MG63 (cell line): ENCODE results near the gene KBTBD3. TPM values are rescaled to one million over a fixed set of nuclear protein-coding genes. Genes with fewer than 3 reads are reported as not detected.
A peak's percentile ranks its signal among the peaks of the same experiment; 100 is the strongest.

ENCODE experiments used
- DNase-seq: peaks from one replicate; pipeline ENCODE4 v3.0.0-alpha.2; 2020
- H3K27me3 ChIP-seq: fragments of 250-450 bp; sonication (Bioruptor Pico); 2 replicates; pipeline ENCODE4 v1.5.1; 2020; ENCODE audit warnings: mild to moderate bottlenecking, moderate library complexity
- H3K36me3 ChIP-seq: fragments of 250-450 bp; sonication (Bioruptor Pico); 2 replicates; pipeline ENCODE4 v1.5.1; 2020; ENCODE audit warnings: mild to moderate bottlenecking, moderate library complexity
- H3K4me3 ChIP-seq: fragments of 250-450 bp; sonication (Bioruptor Pico); 2 replicates; pipeline ENCODE4 v1.5.1; 2020; ENCODE audit warnings: mild to moderate bottlenecking, moderate library complexity
- H3K9me3 ChIP-seq: fragments of 250-450 bp; sonication (Bioruptor Pico); 2 replicates; pipeline ENCODE4 v1.5.1; 2020; ENCODE audit warnings: mild to moderate bottlenecking, moderate library complexity
- total RNA-seq: library from RNA; depleted of rRNA; stranded (reverse); fragments of >200 nt; shearing (Covaris generic); gene quantifications from 2 replicates; pipeline ENCODE4 v1.2.3, GENCODE V29; 2014; ENCODE audit warnings: low replicate concordance; rRNA removed

The KBTBD3 gene
- total RNA-seq, result 0.63 and 1.4 TPM in 2 replicates

GRCh38 chr11:106076919-106077608 lies at the start of gene KBTBD3:
KBTBD3 (minus strand) TSS chr11:106077347; CDS start chr11:106059097, 18,250 bp downstream.
- H3K4me3 ChIP-seq, result peak within 1 kb of the TSS; percentile 91
- H3K9me3 ChIP-seq, result no peaks in the 10 kb centered on the region
- DNase-seq, result peak; percentile 99
- peaks cover 30% of the 10 kb centered on the region for H3K36me3 ChIP-seq
- no peaks in the 10 kb centered on the region for H3K27me3 ChIP-seq

- peaks cover 1% of the 10 kb centered on the region; the same call in 1 of the 2 replicates for H3K27me3 ChIP-seq
- no peaks in the 10 kb centered on the region for H3K9me3 ChIP-seq
- no peaks in the 10 kb centered on the region for H3K36me3 ChIP-seq
- no peak overlapping the region for H3K4me3 ChIP-seq
- DNase-seq, result no peak
Measured at GRCh38 chr11:106121570-106122320, 44.6 kb upstream of the KBTBD3 start.

- no peak for DNase-seq
- no peaks in the 10 kb centered on the region for H3K27me3 ChIP-seq
- no peaks in the 10 kb centered on the region for H3K9me3 ChIP-seq
- no peaks in the 10 kb centered on the region for H3K36me3 ChIP-seq
- H3K4me3 ChIP-seq, result no peak overlapping the region
Measured at GRCh38 chr11:106105986-106106385, 28.8 kb upstream of the KBTBD3 start.

GRCh38 chr11:106101819-106102218 lies 24.7 kb upstream of the KBTBD3 start:
- Histone ChIP-seq H3K4me3 (no peak overlapping the region), H3K9me3 (no peaks in the 10 kb centered on the region), H3K36me3 (peaks cover 17% of the 10 kb centered on the region), H3K27me3 (no peaks in the 10 kb centered on the region)
- DNase-seq, result no peak

- no peak for DNase-seq
- Histone ChIP-seq H3K9me3 (no peaks in the 10 kb centered on the region), H3K27me3 (no peaks in the 10 kb centered on the region), H3K36me3 (peaks cover 22% of the 10 kb centered on the region), H3K4me3 (no peak overlapping the region)
Measured at GRCh38 chr11:106101370-106101769, 24.2 kb upstream of the KBTBD3 start.

- DNase-seq, result no peak
- peaks cover 43% of the 10 kb centered on the region for H3K36me3 ChIP-seq
- H3K27me3 ChIP-seq, result no peaks in the 10 kb centered on the region
- no peak overlapping the region for H3K4me3 ChIP-seq
- H3K9me3 ChIP-seq, result no peaks in the 10 kb centered on the region
Measured at GRCh38 chr11:106098893-106099553, 21.9 kb upstream of the KBTBD3 start.

- H3K36me3 ChIP-seq, result peaks cover 82% of the 10 kb centered on the region
- DNase-seq, result no peak
- H3K9me3 ChIP-seq, result no peaks in the 10 kb centered on the region
- H3K27me3 ChIP-seq, result no peaks in the 10 kb centered on the region
- no peak overlapping the region for H3K4me3 ChIP-seq
Measured at GRCh38 chr11:106092446-106092845, 15.3 kb upstream of the KBTBD3 start.

GRCh38 chr11:106091480-106092123 lies 14.5 kb upstream of the KBTBD3 start:
- no peak for DNase-seq
- peaks cover 77% of the 10 kb centered on the region for H3K36me3 ChIP-seq
- H3K4me3 ChIP-seq, result no peak overlapping the region
- no peaks in the 10 kb centered on the region for H3K27me3 ChIP-seq
- H3K9me3 ChIP-seq, result no peaks in the 10 kb centered on the region

GRCh38 chr11:106088896-106089295 lies 11.7 kb upstream of the KBTBD3 start:
- Histone ChIP-seq H3K9me3 (no peaks in the 10 kb centered on the region), H3K27me3 (no peaks in the 10 kb centered on the region), H3K36me3 (peaks cover 60% of the 10 kb centered on the region), H3K4me3 (no peak overlapping the region)
- no peak for DNase-seq

GRCh38 chr11:106087815-106088435 lies 10.8 kb upstream of the KBTBD3 start:
- Histone ChIP-seq H3K27me3 (no peaks in the 10 kb centered on the region), H3K9me3 (no peaks in the 10 kb centered on the region), H3K36me3 (peaks cover 61% of the 10 kb centered on the region), H3K4me3 (no peak overlapping the region)
- DNase-seq, result peak; percentile 27

- peaks cover 59% of the 10 kb centered on the region for H3K36me3 ChIP-seq
- H3K9me3 ChIP-seq, result no peaks in the 10 kb centered on the region
- no peak for DNase-seq
- no peak overlapping the region for H3K4me3 ChIP-seq
- no peaks in the 10 kb centered on the region for H3K27me3 ChIP-seq
Measured at GRCh38 chr11:106086850-106087249, 9.7 kb upstream of the KBTBD3 start.

GRCh38 chr11:106086135-106086534 lies 9.0 kb upstream of the KBTBD3 start:
- no peak for DNase-seq
- peaks cover 56% of the 10 kb centered on the region for H3K36me3 ChIP-seq
- H3K4me3 ChIP-seq, result no peak overlapping the region

GRCh38 chr11:106082096-106082495 lies 4.9 kb upstream of the KBTBD3 start:
- no peak for DNase-seq
- Histone ChIP-seq H3K36me3 (peaks cover 55% of the 10 kb centered on the region), H3K27me3 (no peaks in the 10 kb centered on the region), H3K4me3 (no peak overlapping the region), H3K9me3 (no peaks in the 10 kb centered on the region)

More at GRCh38 chr11:106086135-106086534, 9.0 kb upstream of the KBTBD3 start:
- no peaks in the 10 kb centered on the region for H3K9me3 ChIP-seq
- no peaks in the 10 kb centered on the region for H3K27me3 ChIP-seq

GRCh38 chr11:106077609-106078455 lies 685 bp upstream of the KBTBD3 start, which contains the start of gene AASDHPPT:
AASDHPPT (plus strand) TSS chr11:106077662; CDS start chr11:106077711, 49 bp downstream.
- H3K27me3 ChIP-seq, result no peaks in the 10 kb centered on the region
- peaks cover 37% of the 10 kb centered on the region for H3K36me3 ChIP-seq
- H3K4me3 ChIP-seq, result peak within 1 kb of the TSS; percentile 91
- peak; percentile 20 for DNase-seq
- no peaks in the 10 kb centered on the region for H3K9me3 ChIP-seq

GRCh38 chr11:106076171-106076918 lies 802 bp downstream of the KBTBD3 start:
- H3K36me3 ChIP-seq, result peaks cover 26% of the 10 kb centered on the region
- H3K9me3 ChIP-seq, result no peaks in the 10 kb centered on the region
- DNase-seq, result no peak
- H3K4me3 ChIP-seq, result peak overlapping the region; percentile 91
- H3K27me3 ChIP-seq, result no peaks in the 10 kb centered on the region
